GM12878 (cell line): Measurements from ENCODE around the gene BFSP1.

ENCODE experiments used
- NR2F1 ChIP-seq: fragments of 450-650 bp; conservative IDR thresholded peaks from 2 replicates; pipeline ENCODE4 v1.6.1; 2017; ENCODE audit warnings: mild to moderate bottlenecking
- POLR2A ChIP-seq: IDR thresholded peaks from 2 replicates; pipeline ENCODE4 v1.6.1; 2011; ENCODE audit warnings: low read depth, mild to moderate bottlenecking, low read length
- POLR2AphosphoS5 ChIP-seq: IDR thresholded peaks from 2 replicates; pipeline ENCODE4 v1.6.1; 2011; ENCODE audit warnings: mild to moderate bottlenecking, low read length, inconsistent platforms
- RB1 ChIP-seq: fragments of 450-650 bp; formaldehyde crosslinking; IDR thresholded peaks from 2 replicates; pipeline ENCODE4 v1.6.1; 2017; ENCODE audit warnings: mild to moderate bottlenecking, borderline replicate concordance
- SUZ12 ChIP-seq: fragments of 200-600 bp; sonication (generic); IDR thresholded peaks from one replicate; pipeline ENCODE4 v1.6.1; 2018; ENCODE audit warnings: antibody characterized with exemption, mild to moderate bottlenecking; ENCODE audit not compliant: unreplicated experiment
- TF ChIP-seq, protein P1 (sequence below), 3 experiments: IDR thresholded peaks in 2 of 3; conservative IDR thresholded peaks in 1 of 3; 2 replicates each; pipeline ENCODE4 v1.5.1; 2011; ENCODE audit warnings: low read depth in 3 of 3, low read length in 3 of 3, mild to moderate bottlenecking in 3 of 3, control low read depth in 2 of 3, moderate library complexity in 2 of 3, inconsistent platforms in 1 of 3, mixed read lengths in 1 of 3; ENCODE audit not compliant: control insufficient read depth in 2 of 3, insufficient read depth in 1 of 3; ENCODE audit errors: extremely low read depth in 1 of 3

DNA sequence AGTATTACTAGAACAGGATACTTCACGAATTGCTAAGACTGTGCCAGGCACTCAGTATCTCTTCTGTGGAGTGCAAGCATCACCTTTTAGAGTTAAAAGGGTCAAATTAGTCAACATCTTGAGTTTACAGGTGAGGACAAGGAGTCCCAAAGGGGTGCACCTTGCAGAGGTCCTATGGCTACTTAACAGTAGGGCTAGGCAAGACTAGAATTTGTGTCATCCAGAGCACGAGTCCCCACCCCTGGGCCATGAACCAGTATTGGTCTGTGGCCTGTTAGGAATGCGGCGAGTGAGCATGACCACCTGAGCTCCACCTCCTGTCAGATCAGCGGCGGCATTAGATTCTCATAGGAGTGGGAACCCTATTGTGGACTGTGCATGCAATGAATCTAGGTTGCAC, 28.2 kb upstream of the BFSP1 start:
- TF ChIP-seq RB1: no peak
- TF ChIP-seq, protein P1, sequence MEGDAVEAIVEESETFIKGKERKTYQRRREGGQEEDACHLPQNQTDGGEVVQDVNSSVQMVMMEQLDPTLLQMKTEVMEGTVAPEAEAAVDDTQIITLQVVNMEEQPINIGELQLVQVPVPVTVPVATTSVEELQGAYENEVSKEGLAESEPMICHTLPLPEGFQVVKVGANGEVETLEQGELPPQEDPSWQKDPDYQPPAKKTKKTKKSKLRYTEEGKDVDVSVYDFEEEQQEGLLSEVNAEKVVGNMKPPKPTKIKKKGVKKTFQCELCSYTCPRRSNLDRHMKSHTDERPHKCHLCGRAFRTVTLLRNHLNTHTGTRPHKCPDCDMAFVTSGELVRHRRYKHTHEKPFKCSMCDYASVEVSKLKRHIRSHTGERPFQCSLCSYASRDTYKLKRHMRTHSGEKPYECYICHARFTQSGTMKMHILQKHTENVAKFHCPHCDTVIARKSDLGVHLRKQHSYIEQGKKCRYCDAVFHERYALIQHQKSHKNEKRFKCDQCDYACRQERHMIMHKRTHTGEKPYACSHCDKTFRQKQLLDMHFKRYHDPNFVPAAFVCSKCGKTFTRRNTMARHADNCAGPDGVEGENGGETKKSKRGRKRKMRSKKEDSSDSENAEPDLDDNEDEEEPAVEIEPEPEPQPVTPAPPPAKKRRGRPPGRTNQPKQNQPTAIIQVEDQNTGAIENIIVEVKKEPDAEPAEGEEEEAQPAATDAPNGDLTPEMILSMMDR (IDR thresholded peaks at IDR 0.05 in 2 of 3, conservative IDR thresholded peaks at IDR 0.05 in 1 of 3; ENCODE audit: control insufficient read depth in 2 of 3, extremely low read depth in 1 of 3, insufficient read depth in 1 of 3, low read depth in 3 of 3, low read length in 3 of 3): no peak
- TF ChIP-seq NR2F1: no peak
- no peak for TF ChIP-seq POLR2A
- TF ChIP-seq SUZ12: no peak
- no peak for TF ChIP-seq POLR2AphosphoS5
